ENCODE data around the gene PRKRA.
"Not testable (repeated sequence)": the region's sequence is repeated elsewhere in the genome, so short reads cannot be mapped to it uniquely, and the experiment has no call there.

The PRKRA gene

DNA sequence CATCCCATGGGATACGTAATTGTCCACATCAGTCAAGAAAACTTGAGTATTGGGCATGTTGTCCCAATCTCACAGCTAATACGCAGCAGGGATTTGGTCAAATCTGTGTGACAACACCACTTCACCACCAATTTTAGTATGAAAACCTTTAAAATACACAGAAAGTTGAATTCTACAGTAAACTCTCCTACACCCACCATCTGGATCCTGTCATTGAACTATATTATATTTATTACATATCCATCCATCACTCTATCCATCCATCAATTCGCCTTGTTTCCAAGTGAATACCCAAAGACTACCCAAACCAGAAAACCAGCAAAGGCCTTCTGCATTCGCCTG lies 28.3 kb upstream of the PRKRA start:
- H3K9ac ChIP-seq (ENCODE audit: low read depth, low read length): no peak overlapping the region
- H3K27ac ChIP-seq (ENCODE audit: low read depth, low read length): no peak overlapping the region
- peak overlapping the region; percentile 89 for H3K4me3 ChIP-seq (ENCODE audit: low read length)
- no peaks in the 10 kb centered on the region for H3K36me3 ChIP-seq (ENCODE audit: insufficient read depth, low read length)
- peaks cover 9% of the 10 kb centered on the region for H3K27me3 ChIP-seq (ENCODE audit: insufficient read depth, low read length)
- no peaks in the 10 kb centered on the region for H3K9me3 ChIP-seq (ENCODE audit: insufficient read depth, low read depth, low read length)
- WGBS: 65% methylated on average over 4 of the region's 4 CpGs
- H3K4me1 ChIP-seq (ENCODE audit: insufficient read depth, low read length): peaks cover 16% of the 10 kb centered on the region

DNA sequence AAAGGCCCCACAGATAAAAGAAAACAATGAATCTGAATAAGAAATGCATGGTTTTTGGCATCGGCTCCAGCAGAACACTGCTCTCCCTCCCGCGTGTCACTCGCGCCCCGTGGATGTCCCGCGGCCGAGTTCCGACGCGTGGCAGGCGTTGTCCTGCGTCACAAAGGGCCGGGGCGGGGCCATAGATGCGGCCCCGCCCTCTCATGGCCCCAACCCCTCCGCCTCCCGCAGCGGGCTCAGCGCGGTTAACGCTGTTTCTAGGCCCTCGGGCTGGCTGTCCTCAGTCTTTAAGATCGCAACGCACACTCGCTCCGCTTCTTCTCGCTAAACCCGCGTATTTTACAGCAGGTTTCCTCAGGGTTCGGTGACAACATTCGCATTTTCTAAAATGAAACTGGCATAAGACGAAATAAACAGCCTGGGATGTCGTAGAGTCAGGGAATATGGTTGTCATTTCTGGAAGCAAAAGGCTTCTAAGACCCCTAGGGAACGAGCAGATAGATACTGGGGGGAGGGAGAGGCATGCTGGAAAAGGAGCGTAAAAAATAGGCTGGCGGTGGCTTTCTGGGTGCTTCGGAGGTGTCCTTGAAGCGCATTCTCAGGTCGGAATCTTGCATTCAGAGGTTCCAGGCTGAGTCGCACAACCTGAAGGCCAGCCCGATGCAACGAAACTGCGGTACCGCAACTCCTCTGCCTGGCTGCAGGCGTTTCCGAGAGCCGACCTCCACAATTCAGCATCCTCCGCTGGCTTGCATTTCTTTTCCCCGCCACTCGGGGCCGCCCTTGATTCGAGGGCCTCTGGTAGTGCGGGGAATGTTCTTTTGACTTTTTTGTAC lies 27.7 kb upstream of the PRKRA start, which contains the start of gene FKBP7:
TSS of gene FKBP7 (minus strand) at position 162 of the 836 bp plus-strand sequence. CDS start at position 61, 101 bp downstream.
- peak within 1 kb of the TSS; percentile 72 for H3K27ac ChIP-seq (ENCODE audit: low read depth, low read length)
- H3K27me3 ChIP-seq (ENCODE audit: insufficient read depth, low read length): peaks cover 9% of the 10 kb centered on the region
- peaks cover 16% of the 10 kb centered on the region for H3K4me1 ChIP-seq (ENCODE audit: insufficient read depth, low read length)
- H3K9ac ChIP-seq (ENCODE audit: low read depth, low read length): peak within 1 kb of the TSS; percentile 83
- peak within 1 kb of the TSS; percentile 89 for H3K4me3 ChIP-seq (ENCODE audit: low read length)
- no peaks in the 10 kb centered on the region for H3K9me3 ChIP-seq (ENCODE audit: insufficient read depth, low read depth, low read length)
- no peaks in the 10 kb centered on the region for H3K36me3 ChIP-seq (ENCODE audit: insufficient read depth, low read length)
- 1% methylated on average over 56 of the region's 56 CpGs for WGBS

DNA sequence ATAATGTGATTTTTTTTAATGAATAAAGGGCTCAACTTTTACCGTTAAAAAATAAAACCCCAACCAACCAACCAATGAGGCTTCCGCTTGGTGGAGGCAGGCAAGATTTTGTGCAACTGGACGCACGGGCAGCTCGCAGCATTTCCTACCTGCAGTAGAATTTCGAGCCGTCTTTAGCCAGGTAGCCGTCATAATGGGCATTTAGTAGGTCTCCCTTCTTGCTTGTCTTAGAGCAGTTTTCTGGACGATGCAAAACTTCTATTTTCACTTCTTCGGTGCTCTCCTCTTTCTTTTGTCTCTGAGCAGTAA lies 27.1 kb upstream of the PRKRA start:
- peak overlapping the region; percentile 89 for H3K4me3 ChIP-seq (ENCODE audit: low read length)
- no peak overlapping the region for H3K27ac ChIP-seq (ENCODE audit: low read depth, low read length)
- H3K36me3 ChIP-seq (ENCODE audit: insufficient read depth, low read length): no peaks in the 10 kb centered on the region
- H3K9me3 ChIP-seq (ENCODE audit: insufficient read depth, low read depth, low read length): no peaks in the 10 kb centered on the region
- H3K4me1 ChIP-seq (ENCODE audit: insufficient read depth, low read length): peaks cover 16% of the 10 kb centered on the region
- peak overlapping the region; percentile 83 for H3K9ac ChIP-seq (ENCODE audit: low read depth, low read length)
- 7% methylated on average over 10 of the region's 10 CpGs for WGBS
- peaks cover 9% of the 10 kb centered on the region for H3K27me3 ChIP-seq (ENCODE audit: insufficient read depth, low read length)

DNA sequence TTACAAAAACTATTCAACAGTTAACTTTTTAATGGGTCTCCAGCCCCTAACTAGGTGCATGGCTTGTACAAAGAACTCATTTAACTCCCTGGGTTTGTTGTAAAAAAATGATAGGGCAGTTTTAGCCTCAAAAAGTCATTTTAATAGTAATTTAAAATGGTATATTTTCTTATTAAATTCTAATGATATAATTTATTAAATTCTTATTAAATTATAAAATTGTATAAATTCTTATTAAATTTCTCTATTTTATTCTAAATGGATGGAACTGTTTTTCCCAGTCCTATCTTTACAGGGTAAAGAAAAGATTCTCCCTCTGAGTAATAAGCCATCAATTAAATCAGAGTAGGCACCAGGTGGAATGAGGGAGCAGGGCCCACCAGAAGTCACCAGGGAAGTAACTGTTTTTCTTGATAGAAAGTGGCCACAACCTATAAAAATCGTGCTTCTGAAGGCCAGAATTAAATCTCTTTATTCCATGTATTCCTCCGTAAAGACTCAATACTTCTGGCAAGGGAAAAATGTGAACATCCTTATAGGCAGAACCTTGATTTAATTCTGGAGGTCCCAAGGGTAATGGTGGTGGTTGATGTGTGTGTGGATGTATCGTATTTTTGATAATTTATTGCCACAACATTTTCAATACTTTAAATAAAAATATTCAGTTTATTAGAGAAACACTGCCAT lies 26.6 kb upstream of the PRKRA start:
- H3K9ac ChIP-seq (ENCODE audit: low read depth, low read length): peak overlapping the region; percentile 83
- H3K27ac ChIP-seq (ENCODE audit: low read depth, low read length): no peak overlapping the region
- no peaks in the 10 kb centered on the region for H3K36me3 ChIP-seq (ENCODE audit: insufficient read depth, low read length)
- H3K9me3 ChIP-seq (ENCODE audit: insufficient read depth, low read depth, low read length): no peaks in the 10 kb centered on the region
- 73% methylated on average over 2 of the region's 3 CpGs for WGBS
- peak overlapping the region; percentile 89 for H3K4me3 ChIP-seq (ENCODE audit: low read length)
- H3K27me3 ChIP-seq (ENCODE audit: insufficient read depth, low read length): peaks cover 9% of the 10 kb centered on the region
- peaks cover 17% of the 10 kb centered on the region for H3K4me1 ChIP-seq (ENCODE audit: insufficient read depth, low read length)

DNA sequence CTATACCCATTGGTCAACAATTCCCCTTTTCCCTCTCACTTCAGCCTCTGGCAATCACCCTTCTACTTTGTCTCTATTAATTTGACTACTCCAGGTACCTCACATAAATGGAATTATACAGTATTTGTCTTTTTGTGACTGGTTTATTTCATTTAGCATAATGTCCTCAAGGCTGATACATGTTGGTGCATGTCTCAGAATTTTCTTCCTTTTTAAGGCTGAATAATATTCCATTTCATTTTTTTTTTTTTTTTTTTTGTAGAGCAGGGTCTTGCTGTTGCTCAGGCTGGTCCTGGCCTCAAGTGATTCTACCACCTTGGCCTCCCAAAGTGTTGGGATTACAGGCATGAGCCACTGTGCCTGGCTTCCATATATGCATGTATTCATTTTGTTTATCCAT lies 25.5 kb upstream of the PRKRA start:
- H3K9me3 ChIP-seq (ENCODE audit: insufficient read depth, low read depth, low read length): no peaks in the 10 kb centered on the region
- no peak overlapping the region for H3K4me3 ChIP-seq (ENCODE audit: low read length)
- H3K36me3 ChIP-seq (ENCODE audit: insufficient read depth, low read length): no peaks in the 10 kb centered on the region
- H3K9ac ChIP-seq (ENCODE audit: low read depth, low read length): no peak overlapping the region
- no peak overlapping the region for H3K27ac ChIP-seq (ENCODE audit: low read depth, low read length)
- peaks cover 9% of the 10 kb centered on the region for H3K27me3 ChIP-seq (ENCODE audit: insufficient read depth, low read length)
- peaks cover 6% of the 10 kb centered on the region for H3K4me1 ChIP-seq (ENCODE audit: insufficient read depth, low read length)

DNA sequence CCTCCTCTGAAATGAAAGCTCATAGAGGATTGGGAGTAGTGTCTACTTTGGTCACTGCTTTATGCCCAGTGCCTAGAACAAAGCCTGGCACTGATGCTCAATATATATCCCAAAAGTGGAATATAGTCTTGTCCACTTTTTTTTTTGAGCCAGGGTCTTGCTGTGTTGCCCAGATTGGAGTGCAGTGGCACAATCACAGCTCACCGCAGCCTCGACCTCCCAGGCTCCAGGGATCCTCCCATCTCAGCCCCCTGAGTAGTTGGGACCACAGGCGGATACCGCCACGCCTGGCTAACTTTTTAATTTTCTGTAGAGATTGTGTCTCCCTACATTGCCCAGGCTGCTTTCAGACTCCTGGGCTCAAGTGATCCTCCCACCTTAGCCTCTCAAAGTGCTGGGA lies 23.6 kb upstream of the PRKRA start:
- WGBS: 95% methylated on average over 5 of the region's 5 CpGs
- Histone ChIP-seq H3K4me1 (ENCODE audit: insufficient read depth, low read length) (peaks cover 3% of the 10 kb centered on the region), H3K27me3 (ENCODE audit: insufficient read depth, low read length) (peaks cover 6% of the 10 kb centered on the region), H3K36me3 (ENCODE audit: insufficient read depth, low read length) (no peaks in the 10 kb centered on the region), H3K9me3 (ENCODE audit: insufficient read depth, low read depth, low read length) (no peaks in the 10 kb centered on the region), H3K9ac (ENCODE audit: low read depth, low read length) (no peak overlapping the region), H3K4me3 (ENCODE audit: low read length) (no peak overlapping the region), H3K27ac (ENCODE audit: low read depth, low read length) (no peak overlapping the region)

DNA sequence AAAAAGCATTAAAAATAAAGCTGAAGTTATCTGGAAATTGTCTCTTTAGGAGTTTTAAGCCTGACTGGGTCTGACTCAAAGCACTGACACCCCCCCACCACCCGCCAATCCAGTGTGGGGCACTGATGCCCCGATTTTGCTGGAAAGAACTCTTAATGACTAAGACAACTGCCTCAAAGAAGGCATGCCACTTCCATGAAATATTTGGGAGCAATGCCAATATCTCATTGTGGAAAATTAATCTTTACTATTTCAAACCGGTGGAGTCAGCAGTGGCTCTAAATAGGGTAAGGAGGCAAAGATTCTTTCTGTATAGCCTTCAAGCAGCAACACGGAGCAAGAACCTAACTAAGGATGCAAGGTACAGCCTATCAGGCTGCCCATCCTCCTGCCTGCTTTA lies 23.0 kb upstream of the PRKRA start:
- Histone ChIP-seq H3K9ac (ENCODE audit: low read depth, low read length) (no peak overlapping the region), H3K36me3 (ENCODE audit: insufficient read depth, low read length) (no peaks in the 10 kb centered on the region), H3K27ac (ENCODE audit: low read depth, low read length) (no peak overlapping the region), H3K4me3 (ENCODE audit: low read length) (no peak overlapping the region), H3K9me3 (ENCODE audit: insufficient read depth, low read depth, low read length) (no peaks in the 10 kb centered on the region), H3K27me3 (ENCODE audit: insufficient read depth, low read length) (no peaks in the 10 kb centered on the region), H3K4me1 (ENCODE audit: insufficient read depth, low read length) (peaks cover 3% of the 10 kb centered on the region)
- 92% methylated on average over 4 of the region's 4 CpGs for WGBS

DNA sequence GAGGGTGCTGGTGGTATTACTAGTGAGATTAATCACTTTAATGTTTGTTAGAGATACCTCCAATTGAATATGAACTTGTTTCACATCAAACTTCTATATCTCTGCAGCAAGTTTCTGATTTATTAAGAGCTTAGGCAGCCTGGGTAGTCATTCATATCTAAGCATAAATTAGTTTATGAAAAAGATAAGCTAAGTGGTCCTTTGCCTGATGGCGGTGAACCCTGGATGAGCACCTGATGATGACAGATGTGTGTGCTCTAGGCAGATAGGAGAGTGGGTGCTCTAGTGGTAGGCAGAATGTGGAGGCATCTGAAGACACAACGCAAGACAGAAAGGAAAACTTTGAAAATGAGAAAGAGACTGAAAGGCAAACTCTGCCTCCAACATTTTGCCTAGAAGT lies 22.4 kb upstream of the PRKRA start:
- Histone ChIP-seq H3K4me3 (ENCODE audit: low read length) (no peak overlapping the region), H3K9me3 (ENCODE audit: insufficient read depth, low read depth, low read length) (no peaks in the 10 kb centered on the region), H3K4me1 (ENCODE audit: insufficient read depth, low read length) (peaks cover 3% of the 10 kb centered on the region), H3K36me3 (ENCODE audit: insufficient read depth, low read length) (no peaks in the 10 kb centered on the region), H3K27me3 (ENCODE audit: insufficient read depth, low read length) (no peaks in the 10 kb centered on the region), H3K27ac (ENCODE audit: low read depth, low read length) (no peak overlapping the region), H3K9ac (ENCODE audit: low read depth, low read length) (no peak overlapping the region)
- 96% methylated on average over 2 of the region's 2 CpGs for WGBS

DNA sequence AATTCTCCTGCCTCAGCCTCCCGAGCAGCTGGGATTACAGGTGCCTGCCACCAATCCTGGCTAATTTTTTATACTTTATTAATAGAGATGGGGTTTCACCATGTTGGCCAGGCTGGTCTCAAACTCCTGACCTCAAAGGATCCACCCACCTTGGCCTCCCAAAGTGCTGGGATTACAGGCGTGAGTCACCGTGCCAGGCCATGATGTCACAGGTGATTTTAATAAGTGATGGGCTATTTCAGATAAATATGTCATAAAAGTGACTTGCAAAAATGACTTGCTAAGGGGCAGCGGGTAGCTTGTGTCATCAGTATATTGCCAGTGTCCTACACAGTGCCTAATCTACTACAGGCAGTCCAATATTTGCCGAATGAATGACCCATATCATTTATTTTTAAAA lies 20.3 kb upstream of the PRKRA start:
- H3K9me3 ChIP-seq (ENCODE audit: insufficient read depth, low read depth, low read length); H3K27ac ChIP-seq (ENCODE audit: low read depth, low read length); H3K27me3 ChIP-seq (ENCODE audit: insufficient read depth, low read length); H3K4me1 ChIP-seq (ENCODE audit: insufficient read depth, low read length); H3K9ac ChIP-seq (ENCODE audit: low read depth, low read length); H3K4me3 ChIP-seq (ENCODE audit: low read length); H3K36me3 ChIP-seq (ENCODE audit: insufficient read depth, low read length): not testable (repeated sequence)
- 98% methylated on average over 4 of the region's 5 CpGs for WGBS

DNA sequence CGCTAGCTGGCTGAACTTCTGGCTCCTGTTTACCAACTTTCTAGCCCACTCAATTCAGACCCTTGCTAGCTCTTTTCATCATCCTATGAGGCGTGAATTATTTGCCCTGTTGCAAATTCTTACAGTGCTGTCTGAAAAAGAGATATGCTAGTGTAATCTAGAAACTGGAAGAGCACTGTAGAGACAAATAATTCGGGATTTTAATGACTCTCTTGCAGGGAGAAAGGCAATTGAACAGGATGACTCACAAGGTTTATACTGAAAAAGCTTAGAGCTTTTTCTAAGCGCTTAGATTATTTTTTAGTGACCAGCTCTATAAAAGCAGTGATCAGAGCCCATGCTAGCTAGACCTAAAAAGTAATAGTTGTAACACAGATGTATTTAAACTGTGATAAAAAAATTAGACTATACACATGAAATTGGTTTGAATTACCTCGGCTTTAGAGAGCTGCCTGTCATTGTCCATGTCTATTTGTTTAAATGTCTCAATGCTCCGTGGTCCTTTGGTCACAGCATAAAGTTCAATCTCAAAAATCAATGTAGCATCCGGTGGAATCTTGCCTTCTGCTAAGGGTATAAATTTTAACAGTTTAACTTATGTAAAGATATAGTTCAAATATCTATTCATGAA lies 18.4 kb upstream of the PRKRA start:
- no peak overlapping the region for H3K27ac ChIP-seq (ENCODE audit: low read depth, low read length)
- H3K4me3 ChIP-seq (ENCODE audit: low read length): no peak overlapping the region
- WGBS: 91% methylated on average over 6 of the region's 7 CpGs
- H3K9ac ChIP-seq (ENCODE audit: low read depth, low read length): no peak overlapping the region
- H3K36me3 ChIP-seq (ENCODE audit: insufficient read depth, low read length): no peaks in the 10 kb centered on the region
- no peaks in the 10 kb centered on the region for H3K9me3 ChIP-seq (ENCODE audit: insufficient read depth, low read depth, low read length)
- peaks cover 3% of the 10 kb centered on the region; the same call in 1 of the 2 replicates for H3K4me1 ChIP-seq (ENCODE audit: insufficient read depth, low read length)
- no peaks in the 10 kb centered on the region for H3K27me3 ChIP-seq (ENCODE audit: insufficient read depth, low read length)

DNA sequence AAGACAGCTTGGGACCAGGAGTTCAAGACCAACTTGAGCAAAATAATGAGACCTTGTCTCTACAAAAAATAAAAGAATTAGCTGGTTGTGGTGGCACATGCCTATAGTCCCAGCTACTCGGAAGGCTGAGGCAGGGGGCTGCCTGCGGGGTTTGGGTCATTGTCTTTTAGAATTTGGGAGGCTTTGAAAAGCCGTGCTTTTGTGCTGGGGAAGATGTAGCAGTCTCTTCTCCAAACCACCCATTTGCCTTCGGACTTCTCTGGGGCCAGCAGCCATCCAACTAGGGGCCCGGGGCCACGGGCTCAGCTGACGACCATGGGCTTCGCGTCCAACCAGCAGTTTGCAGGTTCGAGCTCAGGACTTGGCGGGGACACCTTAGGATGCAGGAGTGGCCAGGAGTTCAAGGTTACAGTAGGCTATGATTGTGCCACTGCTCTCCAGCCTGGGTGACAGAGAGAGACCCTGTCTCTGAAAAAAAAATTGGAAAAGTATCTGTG lies 6.5 kb upstream of the PRKRA start:
- H3K27me3 ChIP-seq (ENCODE audit: insufficient read depth, low read length): no peaks in the 10 kb centered on the region
- H3K9me3 ChIP-seq (ENCODE audit: insufficient read depth, low read depth, low read length): no peaks in the 10 kb centered on the region
- H3K36me3 ChIP-seq (ENCODE audit: insufficient read depth, low read length): no peaks in the 10 kb centered on the region
- no peak overlapping the region for H3K4me3 ChIP-seq (ENCODE audit: low read length)
- no peaks in the 10 kb centered on the region for H3K4me1 ChIP-seq (ENCODE audit: insufficient read depth, low read length)
- 84% methylated on average over 11 of the region's 11 CpGs for WGBS
- no peak overlapping the region for H3K9ac ChIP-seq (ENCODE audit: low read depth, low read length)
- no peak overlapping the region for H3K27ac ChIP-seq (ENCODE audit: low read depth, low read length)
